ENCODE data around the gene GATAD1.

- TF ChIP-seq, protein P1, sequence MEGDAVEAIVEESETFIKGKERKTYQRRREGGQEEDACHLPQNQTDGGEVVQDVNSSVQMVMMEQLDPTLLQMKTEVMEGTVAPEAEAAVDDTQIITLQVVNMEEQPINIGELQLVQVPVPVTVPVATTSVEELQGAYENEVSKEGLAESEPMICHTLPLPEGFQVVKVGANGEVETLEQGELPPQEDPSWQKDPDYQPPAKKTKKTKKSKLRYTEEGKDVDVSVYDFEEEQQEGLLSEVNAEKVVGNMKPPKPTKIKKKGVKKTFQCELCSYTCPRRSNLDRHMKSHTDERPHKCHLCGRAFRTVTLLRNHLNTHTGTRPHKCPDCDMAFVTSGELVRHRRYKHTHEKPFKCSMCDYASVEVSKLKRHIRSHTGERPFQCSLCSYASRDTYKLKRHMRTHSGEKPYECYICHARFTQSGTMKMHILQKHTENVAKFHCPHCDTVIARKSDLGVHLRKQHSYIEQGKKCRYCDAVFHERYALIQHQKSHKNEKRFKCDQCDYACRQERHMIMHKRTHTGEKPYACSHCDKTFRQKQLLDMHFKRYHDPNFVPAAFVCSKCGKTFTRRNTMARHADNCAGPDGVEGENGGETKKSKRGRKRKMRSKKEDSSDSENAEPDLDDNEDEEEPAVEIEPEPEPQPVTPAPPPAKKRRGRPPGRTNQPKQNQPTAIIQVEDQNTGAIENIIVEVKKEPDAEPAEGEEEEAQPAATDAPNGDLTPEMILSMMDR (conservative IDR thresholded peaks at IDR 0.05; ENCODE audit: low read length): no peak
- no peak for TF ChIP-seq EZH2phosphoT487 (IDR thresholded peaks at IDR 0.05; ENCODE audit: borderline replicate concordance)
Observed at GRCh38 chr7:92485974-92486373, 38.7 kb downstream of the GATAD1 start.

Data from Loucy (cell line).